GM12878 (cell line): ENCODE measurements around the gene PLEKHG4B. TPM values are rescaled to one million over a fixed set of nuclear protein-coding genes. Genes with fewer than 3 reads are reported as not detected.

Source experiments
- ATAC-seq: fragments of 200-7000 bp; cut with Tn5 transposase; 3 replicates; pipeline ENCODE4 v1.9.1; 2020; ENCODE audit warnings: mild to moderate bottlenecking, moderate library complexity
- BruUV-seq: library from RNA; stranded (reverse); fragments of 400-500 nt; replicated peaks from 2 replicates; lab custom pipeline; 2021; lab: Mats Ljungman, UMichigan
- CTCF ChIA-PET: fragments of 300-600 bp; sonication (Branson Sonifier 250); formaldehyde crosslinking; extraction: SDS; loops from one replicate; lab custom pipeline; 2021; ENCODE audit warnings: inconsistent platforms; lab: Yijun Ruan, JAX
- POLR2A ChIA-PET: fragments of 350-600 bp; formaldehyde crosslinking; extraction: SDS; loops from one replicate; lab custom pipeline; 2021; ENCODE audit warnings: inconsistent platforms; lab: Charles Lee
- RAD21 ChIA-PET: fragments of 300-600 bp; sonication (Branson Sonifier 250); formaldehyde crosslinking; loops from one replicate; lab custom pipeline; 2023; ENCODE audit warnings: antibody characterized with exemption; ENCODE audit not compliant: unreplicated experiment; lab: Charles Lee
- SMC1A ChIA-PET: fragments of 300-600 bp; sonication (Branson Sonifier 250); formaldehyde crosslinking; loops from one replicate; lab custom pipeline; 2023; ENCODE audit not compliant: unreplicated experiment, uncharacterized antibody; lab: Charles Lee
- DNase-seq: peaks from one replicate; pipeline ENCODE4 v3.0.0-alpha.2; 2011; ENCODE audit warnings: low read depth, low spot score
- FAIRE-seq: peaks from 3 replicates; lab custom pipeline; 2011; peaks lifted over from hg19 to GRCh38; lab: Jason Lieb, UNC
- H2AFZ ChIP-seq: 2 replicates; pipeline ENCODE4 v1.6.0; 2011; ENCODE audit warnings: low read depth, low read length, control low read depth; ENCODE audit not compliant: control insufficient read depth
- H3K27ac ChIP-seq: 2 replicates; pipeline ENCODE4 v1.5.1; 2011; ENCODE audit warnings: control low read depth; ENCODE audit not compliant: control insufficient read depth, insufficient read depth
- H3K27me3 ChIP-seq, 2 experiments: replicated peaks in 1 of 2; 2 replicates each; pipeline versions ENCODE4 v1.6.0 to v1.6.1; 2011; ENCODE audit warnings: low read length in 1 of 2; ENCODE audit not compliant: control insufficient read depth in 2 of 2, insufficient read depth in 2 of 2
- H3K36me3 ChIP-seq, 2 experiments: 2 replicates each; pipeline ENCODE4 v1.5.1; 2011; ENCODE audit warnings: low read length in 1 of 2; ENCODE audit not compliant: control insufficient read depth in 2 of 2, insufficient read depth in 2 of 2
- H3K4me1 ChIP-seq: 2 replicates; pipeline ENCODE4 v1.6.1; 2011; ENCODE audit warnings: mild to moderate bottlenecking, low read length, moderate library complexity, mixed read lengths; ENCODE audit not compliant: control insufficient read depth, insufficient read depth
- H3K4me2 ChIP-seq: 2 replicates; pipeline ENCODE4 v1.6.0; 2011; ENCODE audit warnings: control low read depth; ENCODE audit not compliant: control insufficient read depth, insufficient read depth
- H3K4me3 ChIP-seq: fragments of 200-600 bp; sonication (generic); 2 replicates; pipeline ENCODE4 v1.5.1; 2016
- H3K79me2 ChIP-seq: 2 replicates; pipeline ENCODE4 v1.6.0; 2011; ENCODE audit warnings: low read length; ENCODE audit not compliant: control insufficient read depth, insufficient read depth
- H3K9ac ChIP-seq: 2 replicates; pipeline ENCODE4 v1.8.0; 2011; ENCODE audit warnings: low read length, control low read depth, mixed read lengths; ENCODE audit not compliant: control insufficient read depth, insufficient read depth
- H3K9me3 ChIP-seq: replicated peaks from 3 replicates; pipeline ENCODE4 v1.5.1; 2011; ENCODE audit warnings: mild to moderate bottlenecking, low read length; ENCODE audit not compliant: control insufficient read depth, insufficient read depth
- H4K20me1 ChIP-seq: 2 replicates; pipeline ENCODE4 v1.6.0; 2011; ENCODE audit not compliant: control insufficient read depth, insufficient read depth
- ASH2L ChIP-seq: fragments of 300-600, 200-600 bp; sonication (generic); IDR thresholded peaks from 2 replicates; pipeline ENCODE4 v1.6.1; 2017; ENCODE audit warnings: low read depth, mild to moderate bottlenecking, borderline replicate concordance
- CHD1 ChIP-seq: IDR thresholded peaks from 2 replicates; pipeline ENCODE4 v1.6.1; 2012; ENCODE audit warnings: low read depth, low read length, improper control_type of control experiment
- CHD4 ChIP-seq: fragments of 200-600 bp; sonication (generic); IDR thresholded peaks from 2 replicates; pipeline ENCODE4 v1.6.1; 2016; ENCODE audit warnings: mild to moderate bottlenecking
- NR2F1 ChIP-seq: fragments of 450-650 bp; conservative IDR thresholded peaks from 2 replicates; pipeline ENCODE4 v1.6.1; 2017; ENCODE audit warnings: mild to moderate bottlenecking
- PAX8 ChIP-seq: fragments of 450-650 bp; IDR thresholded peaks from 2 replicates; pipeline ENCODE4 v1.6.1; 2017; ENCODE audit warnings: mild to moderate bottlenecking, moderate library complexity
- RB1 ChIP-seq: fragments of 450-650 bp; formaldehyde crosslinking; IDR thresholded peaks from 2 replicates; pipeline ENCODE4 v1.6.1; 2017; ENCODE audit warnings: mild to moderate bottlenecking, borderline replicate concordance
- STAT1 ChIP-seq: fragments of 450-650 bp; conservative IDR thresholded peaks from 2 replicates; pipeline ENCODE4 v1.6.1; 2014; ENCODE audit warnings: antibody characterized with exemption, mild to moderate bottlenecking
- WRNIP1 ChIP-seq: IDR thresholded peaks from 2 replicates; pipeline ENCODE4 v1.6.1; 2011; ENCODE audit warnings: low read depth, low read length, improper control_type of control experiment, borderline replicate concordance
- ZNF622 ChIP-seq: fragments of 450-650 bp; IDR thresholded peaks from 2 replicates; pipeline ENCODE4 v1.6.1; 2017; ENCODE audit warnings: mild to moderate bottlenecking, inconsistent platforms
- WGBS: methylation state at CpG from one replicate; pipeline ENCODE4 v1.1.6; 2016; ENCODE audit warnings: low lambda C conversion rate; ENCODE audit not compliant: insufficient replicate concordance, insufficient coverage; ENCODE audit errors: missing lambda C conversion rate; 5-methylcytosine and 5-hydroxymethylcytosine counted together
- in situ Hi-C: fragments of 300-500 bp; cut with MboI; formaldehyde crosslinking; loops from 9 replicates; pipeline ENCODE4 v1.14.3; 2018; ENCODE audit warnings: mixed read lengths
- intact Hi-C: fragments of 100-400 bp; cut with micrococcal nuclease; formaldehyde crosslinking; loops from one replicate; pipeline ENCODE4 v1.14.2; 2022; ENCODE audit not compliant: unreplicated experiment
- polyA plus RNA-seq, 11 experiments: library from polyadenylated mRNA; depleted of rRNA in 4 of 11; unstranded in 6 of 11; stranded (reverse) in 5 of 11; fragments of >200 nt; fragmentation: Nextera tagmentation in 4 of 11; fragmentation: Illumina TruSeq in 1 of 11; extraction: Ambion mirVana in 4 of 11; extraction: Trizol in 1 of 11; gene quantifications; 1 replicate in 1 of 11; 2 replicates in 10 of 11; pipeline versions ENCODE4 v1.2.1 to v1.2.3, GENCODE V29; 2011 to 2016; ENCODE audit warnings: inconsistent platforms in 2 of 11, missing spikeins in 2 of 11, low read depth in 1 of 11
- total RNA-seq, 4 experiments: library from RNA; depleted of rRNA in 3 of 4; stranded (reverse); fragments of >200 nt in 3 of 4; fragmentation: Illumina TruSeq in 1 of 4; extraction: Trizol in 1 of 4; gene quantifications; 2 replicates each; pipeline versions ENCODE4 v1.2.1 to v1.2.3, GENCODE V29; 2013 to 2021
- TF ChIP-seq, protein P1 (sequence below): IDR thresholded peaks from 2 replicates; pipeline ENCODE4 v1.6.1; 2012; ENCODE audit warnings: mild to moderate bottlenecking, low read depth, low read length
- TF ChIP-seq, protein P2 (sequence below): fragments of 450-650 bp; IDR thresholded peaks from 2 replicates; pipeline ENCODE4 v1.6.1; 2014; ENCODE audit warnings: mild to moderate bottlenecking
- TF ChIP-seq, protein P3 (sequence below): fragments of 450-650 bp; IDR thresholded peaks from 2 replicates; pipeline ENCODE4 v1.6.1; 2016; ENCODE audit warnings: mild to moderate bottlenecking
- TF ChIP-seq, protein P4 (sequence below): IDR thresholded peaks from 2 replicates; pipeline ENCODE4 v1.6.1; 2012; ENCODE audit warnings: low read depth, low read length, improper control_type of control experiment
- TF ChIP-seq, protein P5 (sequence below): fragments of 450-650 bp; IDR thresholded peaks from 2 replicates; pipeline ENCODE4 v1.6.1; 2017; ENCODE audit warnings: mild to moderate bottlenecking, moderate library complexity

The PLEKHG4B gene
- total and polyA plus RNA-seq, 10 of the 15 experiments (the other 5 are each of a cell fraction or from before 2014, with no cell fraction given): under 0.01 to 0.05 (median 0.01) TPM; not detected in 6

DNA sequence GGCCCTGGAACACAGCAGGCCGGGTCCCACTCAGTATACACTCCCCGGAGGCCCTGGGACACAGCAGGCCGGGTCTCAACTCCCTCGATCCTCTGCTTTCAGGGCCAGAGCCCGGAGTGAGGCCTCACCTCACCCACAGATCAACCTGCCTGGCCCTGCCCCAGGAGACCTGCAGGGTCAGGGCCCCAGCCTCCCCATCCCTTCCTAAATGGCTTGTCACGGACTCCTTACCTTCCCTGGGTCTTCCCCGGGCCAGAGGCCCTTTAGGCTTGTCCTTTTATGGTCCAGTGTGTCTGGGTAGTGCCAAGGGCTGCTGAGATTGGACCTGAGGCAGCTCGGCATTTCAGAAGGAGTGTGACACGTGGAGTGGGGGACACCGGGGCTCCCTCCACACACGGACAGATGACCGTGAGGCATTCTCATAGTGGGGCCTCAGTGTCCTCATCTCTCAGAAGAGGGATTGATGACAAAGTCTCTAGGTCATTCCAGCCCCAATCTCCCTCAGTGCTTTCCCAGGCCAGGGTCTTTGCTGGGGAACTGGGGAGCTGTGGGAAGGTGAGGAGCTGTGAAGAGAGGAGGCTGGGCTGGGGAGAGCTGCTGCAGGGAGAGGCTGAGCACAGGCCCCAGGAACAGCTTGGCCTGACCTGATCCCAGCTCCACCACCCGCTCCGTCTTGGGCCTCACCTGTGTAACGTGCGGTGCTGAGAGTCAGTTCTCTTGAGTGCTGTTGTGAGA lies 18.0 kb upstream of the PLEKHG4B start:
- ChIA-PET RAD21 (no interaction called here), CTCF (no interaction called here), POLR2A (no interaction called here), SMC1A (no interaction called here)
- in situ Hi-C loops (no loop called here), intact Hi-C loops (no loop called here)
- H3K79me2 ChIP-seq: no peaks in the 10 kb centered on the region
- TF ChIP-seq, protein P1, sequence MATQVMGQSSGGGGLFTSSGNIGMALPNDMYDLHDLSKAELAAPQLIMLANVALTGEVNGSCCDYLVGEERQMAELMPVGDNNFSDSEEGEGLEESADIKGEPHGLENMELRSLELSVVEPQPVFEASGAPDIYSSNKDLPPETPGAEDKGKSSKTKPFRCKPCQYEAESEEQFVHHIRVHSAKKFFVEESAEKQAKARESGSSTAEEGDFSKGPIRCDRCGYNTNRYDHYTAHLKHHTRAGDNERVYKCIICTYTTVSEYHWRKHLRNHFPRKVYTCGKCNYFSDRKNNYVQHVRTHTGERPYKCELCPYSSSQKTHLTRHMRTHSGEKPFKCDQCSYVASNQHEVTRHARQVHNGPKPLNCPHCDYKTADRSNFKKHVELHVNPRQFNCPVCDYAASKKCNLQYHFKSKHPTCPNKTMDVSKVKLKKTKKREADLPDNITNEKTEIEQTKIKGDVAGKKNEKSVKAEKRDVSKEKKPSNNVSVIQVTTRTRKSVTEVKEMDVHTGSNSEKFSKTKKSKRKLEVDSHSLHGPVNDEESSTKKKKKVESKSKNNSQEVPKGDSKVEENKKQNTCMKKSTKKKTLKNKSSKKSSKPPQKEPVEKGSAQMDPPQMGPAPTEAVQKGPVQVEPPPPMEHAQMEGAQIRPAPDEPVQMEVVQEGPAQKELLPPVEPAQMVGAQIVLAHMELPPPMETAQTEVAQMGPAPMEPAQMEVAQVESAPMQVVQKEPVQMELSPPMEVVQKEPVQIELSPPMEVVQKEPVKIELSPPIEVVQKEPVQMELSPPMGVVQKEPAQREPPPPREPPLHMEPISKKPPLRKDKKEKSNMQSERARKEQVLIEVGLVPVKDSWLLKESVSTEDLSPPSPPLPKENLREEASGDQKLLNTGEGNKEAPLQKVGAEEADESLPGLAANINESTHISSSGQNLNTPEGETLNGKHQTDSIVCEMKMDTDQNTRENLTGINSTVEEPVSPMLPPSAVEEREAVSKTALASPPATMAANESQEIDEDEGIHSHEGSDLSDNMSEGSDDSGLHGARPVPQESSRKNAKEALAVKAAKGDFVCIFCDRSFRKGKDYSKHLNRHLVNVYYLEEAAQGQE: no peak
- TF ChIP-seq, protein P2, sequence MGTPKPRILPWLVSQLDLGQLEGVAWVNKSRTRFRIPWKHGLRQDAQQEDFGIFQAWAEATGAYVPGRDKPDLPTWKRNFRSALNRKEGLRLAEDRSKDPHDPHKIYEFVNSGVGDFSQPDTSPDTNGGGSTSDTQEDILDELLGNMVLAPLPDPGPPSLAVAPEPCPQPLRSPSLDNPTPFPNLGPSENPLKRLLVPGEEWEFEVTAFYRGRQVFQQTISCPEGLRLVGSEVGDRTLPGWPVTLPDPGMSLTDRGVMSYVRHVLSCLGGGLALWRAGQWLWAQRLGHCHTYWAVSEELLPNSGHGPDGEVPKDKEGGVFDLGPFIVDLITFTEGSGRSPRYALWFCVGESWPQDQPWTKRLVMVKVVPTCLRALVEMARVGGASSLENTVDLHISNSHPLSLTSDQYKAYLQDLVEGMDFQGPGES: no peak
- TF ChIP-seq ZNF622: no peak
- no peak for TF ChIP-seq CHD4
- no peak for TF ChIP-seq STAT1
- TF ChIP-seq, protein P3, sequence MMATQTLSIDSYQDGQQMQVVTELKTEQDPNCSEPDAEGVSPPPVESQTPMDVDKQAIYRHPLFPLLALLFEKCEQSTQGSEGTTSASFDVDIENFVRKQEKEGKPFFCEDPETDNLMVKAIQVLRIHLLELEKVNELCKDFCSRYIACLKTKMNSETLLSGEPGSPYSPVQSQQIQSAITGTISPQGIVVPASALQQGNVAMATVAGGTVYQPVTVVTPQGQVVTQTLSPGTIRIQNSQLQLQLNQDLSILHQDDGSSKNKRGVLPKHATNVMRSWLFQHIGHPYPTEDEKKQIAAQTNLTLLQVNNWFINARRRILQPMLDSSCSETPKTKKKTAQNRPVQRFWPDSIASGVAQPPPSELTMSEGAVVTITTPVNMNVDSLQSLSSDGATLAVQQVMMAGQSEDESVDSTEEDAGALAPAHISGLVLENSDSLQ: no peak
- TF ChIP-seq NR2F1: no peak
- no peak for TF ChIP-seq CHD1
- TF ChIP-seq, protein P4, sequence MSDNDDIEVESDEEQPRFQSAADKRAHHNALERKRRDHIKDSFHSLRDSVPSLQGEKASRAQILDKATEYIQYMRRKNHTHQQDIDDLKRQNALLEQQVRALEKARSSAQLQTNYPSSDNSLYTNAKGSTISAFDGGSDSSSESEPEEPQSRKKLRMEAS: no peak
- no peak for TF ChIP-seq ASH2L
- no peak for TF ChIP-seq RB1
- no peak for TF ChIP-seq WRNIP1
- TF ChIP-seq, protein P5, sequence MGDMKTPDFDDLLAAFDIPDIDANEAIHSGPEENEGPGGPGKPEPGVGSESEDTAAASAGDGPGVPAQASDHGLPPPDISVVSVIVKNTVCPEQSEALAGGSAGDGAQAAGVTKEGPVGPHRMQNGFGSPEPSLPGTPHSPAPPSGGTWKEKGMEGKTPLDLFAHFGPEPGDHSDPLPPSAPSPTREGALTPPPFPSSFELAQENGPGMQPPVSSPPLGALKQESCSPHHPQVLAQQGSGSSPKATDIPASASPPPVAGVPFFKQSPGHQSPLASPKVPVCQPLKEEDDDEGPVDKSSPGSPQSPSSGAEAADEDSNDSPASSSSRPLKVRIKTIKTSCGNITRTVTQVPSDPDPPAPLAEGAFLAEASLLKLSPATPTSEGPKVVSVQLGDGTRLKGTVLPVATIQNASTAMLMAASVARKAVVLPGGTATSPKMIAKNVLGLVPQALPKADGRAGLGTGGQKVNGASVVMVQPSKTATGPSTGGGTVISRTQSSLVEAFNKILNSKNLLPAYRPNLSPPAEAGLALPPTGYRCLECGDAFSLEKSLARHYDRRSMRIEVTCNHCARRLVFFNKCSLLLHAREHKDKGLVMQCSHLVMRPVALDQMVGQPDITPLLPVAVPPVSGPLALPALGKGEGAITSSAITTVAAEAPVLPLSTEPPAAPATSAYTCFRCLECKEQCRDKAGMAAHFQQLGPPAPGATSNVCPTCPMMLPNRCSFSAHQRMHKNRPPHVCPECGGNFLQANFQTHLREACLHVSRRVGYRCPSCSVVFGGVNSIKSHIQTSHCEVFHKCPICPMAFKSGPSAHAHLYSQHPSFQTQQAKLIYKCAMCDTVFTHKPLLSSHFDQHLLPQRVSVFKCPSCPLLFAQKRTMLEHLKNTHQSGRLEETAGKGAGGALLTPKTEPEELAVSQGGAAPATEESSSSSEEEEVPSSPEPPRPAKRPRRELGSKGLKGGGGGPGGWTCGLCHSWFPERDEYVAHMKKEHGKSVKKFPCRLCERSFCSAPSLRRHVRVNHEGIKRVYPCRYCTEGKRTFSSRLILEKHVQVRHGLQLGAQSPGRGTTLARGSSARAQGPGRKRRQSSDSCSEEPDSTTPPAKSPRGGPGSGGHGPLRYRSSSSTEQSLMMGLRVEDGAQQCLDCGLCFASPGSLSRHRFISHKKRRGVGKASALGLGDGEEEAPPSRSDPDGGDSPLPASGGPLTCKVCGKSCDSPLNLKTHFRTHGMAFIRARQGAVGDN: no peak
- TF ChIP-seq PAX8: no peak
- no peak overlapping the region for H3K4me3 ChIP-seq
- FAIRE-seq: no peak
- H3K36me3 ChIP-seq: no peaks in the 10 kb centered on the region
- 32% methylated on average over 12 of the region's 16 CpGs for WGBS
- no TSS peak for BruUV-seq
- no peaks in the 10 kb centered on the region for H4K20me1 ChIP-seq
- H3K27ac ChIP-seq: no peak overlapping the region
- H3K4me1 ChIP-seq: no peaks in the 10 kb centered on the region
- no peak overlapping the region for H3K4me2 ChIP-seq
- no peak for ATAC-seq
- no peaks in the 10 kb centered on the region for H3K9me3 ChIP-seq
- H2AFZ ChIP-seq: no peak overlapping the region
- H3K9ac ChIP-seq: no peak overlapping the region
- DNase-seq: no peak
- no peaks in the 10 kb centered on the region for H3K27me3 ChIP-seq
